ENCODE results near the gene KCNQ1OT1.

GRCh38 chr11:2740275-2740940, 40.6 kb upstream of the KCNQ1OT1 start:
- TF ChIP-seq POLR2A (IDR thresholded peaks at IDR 0.05; ENCODE audit: low read depth, low read length) (no peak), CTCF (conservative IDR thresholded peaks at IDR 0.05; ENCODE audit: low read depth, low read length) (no peak), MAZ (IDR thresholded peaks at IDR 0.05; ENCODE audit: borderline replicate concordance, low read depth, low read length) (no peak), RCOR1 (IDR thresholded peaks at IDR 0.05; ENCODE audit: insufficient replicate concordance, low read length) (no peak), BHLHE40 (IDR thresholded peaks at IDR 0.05; ENCODE audit: low read depth, low read length) (no peak), RAD21 (IDR thresholded peaks at IDR 0.05; ENCODE audit: low read length) (no peak), NFE2L2 (IDR thresholded peaks at IDR 0.05; ENCODE audit: low read depth, low read length) (no peak), USF2 (IDR thresholded peaks at IDR 0.05; ENCODE audit: low read depth, low read length) (no peak), ELK1 (IDR thresholded peaks at IDR 0.05; ENCODE audit: borderline replicate concordance, low read depth, low read length) (no peak)
